Fibroblast of the aortic adventitia (primary cell): ENCODE results near the gene PRR35. TPM values are rescaled to one million over a fixed set of nuclear protein-coding genes. Genes with fewer than 3 reads are reported as not detected.

Experiments used
- DNase-seq: peaks from one replicate; pipeline ENCODE4 v3.0.0-alpha.2; 2010; ENCODE audit warnings: low read depth
- H3K4me3 ChIP-seq: 2 replicates; pipeline ENCODE4 v1.5.1; 2011; ENCODE audit warnings: low read depth, mild to moderate bottlenecking, control low read depth, low read length, moderate library complexity
- CTCF ChIP-seq: IDR thresholded peaks from 2 replicates; pipeline ENCODE4 v1.5.1; 2011; ENCODE audit warnings: mild to moderate bottlenecking, low read length, control low read depth, inconsistent platforms; ENCODE audit not compliant: insufficient read depth
- total RNA-seq: library from RNA; depleted of rRNA; stranded (reverse); fragments of >200 nt; gene quantifications from 2 replicates; pipeline ENCODE4 v1.2.3, GENCODE V29; 2012; ENCODE audit warnings: low replicate concordance

Gene PRR35
- total RNA-seq, 1 donor: not detected

- no peak for DNase-seq
- TF ChIP-seq CTCF: no peak
- H3K4me3 ChIP-seq: no peak overlapping the region
These were observed 663 bp downstream of the PRR35 start for GRCh38 chr16:560701-561412.

- TF ChIP-seq CTCF: no peak
- DNase-seq: no peak
- H3K4me3 ChIP-seq: no peak overlapping the region
These were observed 1.2 kb downstream of the PRR35 start for GRCh38 chr16:561413-561794.

GRCh38 chr16:561957-562938, 2.1 kb downstream of the PRR35 start:
- TF ChIP-seq CTCF: no peak
- no peak for DNase-seq
- no peak overlapping the region for H3K4me3 ChIP-seq

- no peak for DNase-seq
- no peak overlapping the region for H3K4me3 ChIP-seq
- TF ChIP-seq CTCF: no peak
These were observed 3.0 kb downstream of the PRR35 start for GRCh38 chr16:563072-563644.

- no peak for TF ChIP-seq CTCF
- DNase-seq: no peak
- H3K4me3 ChIP-seq: no peak overlapping the region
These were observed 4.7 kb downstream of the PRR35 start for GRCh38 chr16:564690-565418.
